ENCODE measurements around the gene LHX6. TPM values are rescaled to one million over a fixed set of nuclear protein-coding genes. Genes with fewer than 3 reads are reported as not detected.

The LHX6 gene
- total RNA-seq, 1 donor from 2014 or later, result 6.0 TPM

DNA sequence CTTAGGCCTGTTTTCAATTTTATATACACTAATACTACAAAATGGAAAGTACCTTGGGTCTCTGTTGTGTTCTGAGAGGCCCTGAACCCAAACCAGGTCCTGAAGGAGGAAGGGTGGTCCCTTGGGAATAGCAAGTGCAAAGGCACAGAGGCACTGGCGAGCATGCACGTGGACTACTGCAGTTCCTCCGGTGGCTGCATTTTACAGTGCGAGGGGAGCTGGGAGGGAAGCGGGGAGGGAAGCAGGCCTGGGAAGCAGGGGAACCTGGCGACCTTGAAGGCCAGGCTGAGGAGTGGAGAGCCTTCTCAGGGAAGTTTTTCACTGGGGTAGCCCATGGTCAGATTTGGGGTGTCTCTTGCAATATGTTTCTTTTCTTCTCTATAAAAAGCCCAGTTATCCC, 35.1 kb downstream of the LHX6 start:
- no peaks in the 10 kb centered on the region for H3K36me3 Mint-ChIP-seq (ENCODE audit: low read depth, unreplicated experiment)
- no peak overlapping the region for H3K4me3 Mint-ChIP-seq (ENCODE audit: unreplicated experiment)
- H3K9me3 Mint-ChIP-seq (ENCODE audit: unreplicated experiment), result no peaks in the 10 kb centered on the region
- DNase-seq (ENCODE audit: low spot score), result no peak
- TF ChIP-seq, protein P1, sequence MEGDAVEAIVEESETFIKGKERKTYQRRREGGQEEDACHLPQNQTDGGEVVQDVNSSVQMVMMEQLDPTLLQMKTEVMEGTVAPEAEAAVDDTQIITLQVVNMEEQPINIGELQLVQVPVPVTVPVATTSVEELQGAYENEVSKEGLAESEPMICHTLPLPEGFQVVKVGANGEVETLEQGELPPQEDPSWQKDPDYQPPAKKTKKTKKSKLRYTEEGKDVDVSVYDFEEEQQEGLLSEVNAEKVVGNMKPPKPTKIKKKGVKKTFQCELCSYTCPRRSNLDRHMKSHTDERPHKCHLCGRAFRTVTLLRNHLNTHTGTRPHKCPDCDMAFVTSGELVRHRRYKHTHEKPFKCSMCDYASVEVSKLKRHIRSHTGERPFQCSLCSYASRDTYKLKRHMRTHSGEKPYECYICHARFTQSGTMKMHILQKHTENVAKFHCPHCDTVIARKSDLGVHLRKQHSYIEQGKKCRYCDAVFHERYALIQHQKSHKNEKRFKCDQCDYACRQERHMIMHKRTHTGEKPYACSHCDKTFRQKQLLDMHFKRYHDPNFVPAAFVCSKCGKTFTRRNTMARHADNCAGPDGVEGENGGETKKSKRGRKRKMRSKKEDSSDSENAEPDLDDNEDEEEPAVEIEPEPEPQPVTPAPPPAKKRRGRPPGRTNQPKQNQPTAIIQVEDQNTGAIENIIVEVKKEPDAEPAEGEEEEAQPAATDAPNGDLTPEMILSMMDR (IDR thresholded peaks at IDR 0.05; ENCODE audit: unreplicated experiment), result no peak
- peaks cover 3% of the 10 kb centered on the region for H3K27me3 Mint-ChIP-seq (ENCODE audit: unreplicated experiment)
- no peak overlapping the region for H3K27ac Mint-ChIP-seq (ENCODE audit: unreplicated experiment)
- H3K4me1 Mint-ChIP-seq (ENCODE audit: unreplicated experiment), result peaks cover 4% of the 10 kb centered on the region

DNA sequence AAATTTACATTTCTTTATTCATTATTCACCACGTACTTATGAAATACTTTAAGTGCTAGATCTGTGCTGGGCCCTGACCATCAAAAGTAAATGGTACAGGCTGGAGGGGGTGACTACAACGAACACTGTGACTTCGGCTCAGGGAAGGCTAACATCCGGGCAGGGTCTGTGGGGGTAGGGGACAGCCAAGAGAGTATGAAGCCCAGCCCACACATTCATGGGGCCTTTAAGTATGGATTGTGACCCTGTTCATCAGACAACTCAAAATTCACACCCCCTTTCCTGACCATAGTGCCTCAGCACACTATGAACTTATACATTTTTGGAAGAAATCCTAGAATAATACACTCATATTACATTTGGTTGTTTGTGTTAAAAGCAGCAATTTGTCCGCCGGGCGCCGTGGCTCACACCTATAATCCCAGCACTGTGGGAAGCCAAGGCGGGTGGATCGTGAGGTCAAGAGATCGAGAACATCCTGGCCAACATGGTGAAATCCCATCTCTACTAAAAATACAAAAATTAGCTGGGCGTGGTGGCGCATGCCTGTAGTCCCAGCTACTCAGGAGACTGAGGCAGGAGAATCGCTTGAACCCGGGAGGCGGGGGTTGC, 35.7 kb downstream of the LHX6 start:
- no peak overlapping the region for H3K4me3 Mint-ChIP-seq (ENCODE audit: unreplicated experiment)
- no peaks in the 10 kb centered on the region for H3K4me1 Mint-ChIP-seq (ENCODE audit: unreplicated experiment)

DNA sequence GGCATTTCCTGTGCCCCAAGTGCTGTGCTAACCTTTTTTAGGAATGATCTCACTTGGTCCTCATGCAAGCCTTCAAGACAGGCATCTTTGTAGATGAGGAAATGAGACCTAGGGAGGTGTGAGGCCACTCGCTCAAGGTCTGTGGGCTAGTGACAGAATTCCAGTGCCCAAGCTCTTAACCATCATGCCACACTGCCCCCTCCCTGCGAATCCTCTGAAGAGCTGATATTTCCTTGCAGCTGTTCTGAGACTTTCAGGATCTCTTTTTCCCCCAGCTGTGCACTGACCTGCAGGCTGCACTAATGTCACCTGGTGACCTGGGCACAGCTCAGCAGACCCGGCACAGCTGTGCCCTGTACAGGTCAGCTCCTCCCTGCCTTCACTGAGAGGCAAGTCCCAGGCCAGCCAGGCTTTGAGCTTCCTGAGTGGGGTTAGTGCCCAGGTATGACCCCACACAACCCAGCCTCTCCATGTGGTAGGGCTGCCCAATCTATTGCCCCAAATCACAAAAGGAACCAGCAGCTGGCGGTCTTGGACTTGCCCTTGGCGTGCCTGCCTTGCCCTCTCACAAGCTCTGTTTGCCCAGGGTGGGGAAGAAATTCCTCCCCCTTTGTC, 36.4 kb downstream of the LHX6 start:
- no peak for DNase-seq (ENCODE audit: low spot score)
- Mint-ChIP-seq H3K9me3 (ENCODE audit: unreplicated experiment) (no peaks in the 10 kb centered on the region), H3K36me3 (ENCODE audit: low read depth, unreplicated experiment) (no peaks in the 10 kb centered on the region), H3K27me3 (ENCODE audit: unreplicated experiment) (peaks cover 2% of the 10 kb centered on the region), H3K4me3 (ENCODE audit: unreplicated experiment) (no peak overlapping the region), H3K4me1 (ENCODE audit: unreplicated experiment) (no peaks in the 10 kb centered on the region), H3K27ac (ENCODE audit: unreplicated experiment) (no peak overlapping the region)
- TF ChIP-seq, protein P1 (IDR thresholded peaks at IDR 0.05; ENCODE audit: unreplicated experiment), result no peak

More for the DNA sequence above, 35.7 kb downstream of the LHX6 start:
- H3K36me3 Mint-ChIP-seq (ENCODE audit: low read depth, unreplicated experiment), result no peaks in the 10 kb centered on the region
- TF ChIP-seq, protein P1 (IDR thresholded peaks at IDR 0.05; ENCODE audit: unreplicated experiment), result no peak
- peaks cover 2% of the 10 kb centered on the region for H3K27me3 Mint-ChIP-seq (ENCODE audit: unreplicated experiment)
- H3K9me3 Mint-ChIP-seq (ENCODE audit: unreplicated experiment), result no peaks in the 10 kb centered on the region
- no peak overlapping the region for H3K27ac Mint-ChIP-seq (ENCODE audit: unreplicated experiment)
- no peak for DNase-seq (ENCODE audit: low spot score)

DNA sequence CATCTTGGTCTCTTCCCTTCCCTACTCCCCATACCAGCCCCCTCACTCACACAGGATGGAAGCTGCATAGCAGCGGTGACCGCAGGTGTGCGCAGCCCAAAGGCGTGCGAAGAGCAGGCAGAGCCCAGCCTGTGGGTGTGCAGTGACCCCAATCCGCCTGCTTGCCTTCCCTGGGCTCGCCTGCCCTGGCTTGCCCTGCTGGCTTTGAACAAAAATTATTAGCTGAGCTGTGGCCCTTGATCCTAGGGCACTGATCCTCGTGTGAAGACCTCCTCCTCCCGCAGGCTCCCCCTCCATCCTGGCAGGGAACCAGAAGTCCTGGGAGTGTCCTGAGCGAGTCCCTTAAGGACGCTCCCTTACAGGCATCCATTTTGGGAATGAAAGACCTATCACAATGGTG, 37.2 kb downstream of the LHX6 start:
- Mint-ChIP-seq H3K4me3 (ENCODE audit: unreplicated experiment) (no peak overlapping the region), H3K27ac (ENCODE audit: unreplicated experiment) (no peak overlapping the region)
- TF ChIP-seq, protein P1 (IDR thresholded peaks at IDR 0.05; ENCODE audit: unreplicated experiment), result no peak

More for the DNA sequence above, 37.2 kb downstream of the LHX6 start:
- H3K27me3 Mint-ChIP-seq (ENCODE audit: unreplicated experiment), result peaks cover 2% of the 10 kb centered on the region
- no peaks in the 10 kb centered on the region for H3K4me1 Mint-ChIP-seq (ENCODE audit: unreplicated experiment)
- DNase-seq (ENCODE audit: low spot score), result no peak
- no peaks in the 10 kb centered on the region for H3K9me3 Mint-ChIP-seq (ENCODE audit: unreplicated experiment)
- H3K36me3 Mint-ChIP-seq (ENCODE audit: low read depth, unreplicated experiment), result no peaks in the 10 kb centered on the region
